ENCODE data around the gene CXorf66.

DNA sequence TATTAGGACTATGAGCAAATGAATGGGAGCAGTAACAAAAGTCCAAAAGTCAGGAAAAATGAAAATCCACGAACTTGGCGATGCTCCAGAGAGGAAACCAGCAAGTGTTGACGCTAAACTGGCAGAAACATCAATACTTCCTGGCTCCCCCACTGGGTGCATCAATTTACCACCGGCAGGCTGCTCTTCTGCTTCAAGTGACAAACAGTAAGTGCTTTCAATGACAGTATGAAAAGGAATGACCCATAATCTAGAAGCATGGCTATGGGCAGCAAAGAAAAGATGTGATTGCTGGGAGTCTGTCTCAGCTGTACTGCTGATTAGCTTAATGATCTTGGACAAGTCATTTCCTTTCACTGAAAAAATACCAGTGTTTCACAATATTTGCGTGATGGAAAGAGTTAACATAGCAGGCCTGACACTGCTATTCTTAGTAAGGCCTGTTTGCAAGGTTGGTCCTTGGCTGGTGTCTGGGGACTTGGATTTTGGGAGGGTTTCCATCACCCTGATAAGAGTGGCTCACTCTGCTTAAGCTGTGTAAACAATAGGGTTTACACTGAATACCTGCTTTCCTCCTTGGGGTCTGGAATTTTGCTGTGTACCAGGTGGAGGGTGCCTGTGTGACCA is 41.1 kb downstream of the CXorf66 start:
- TF ChIP-seq POLR2AphosphoS5 (IDR thresholded peaks at IDR 0.05; ENCODE audit: low read depth, low read length) (no peak), DNMT1 (CRISPR knock-in tag; IDR thresholded peaks at IDR 0.05) (no peak), EP300 (IDR thresholded peaks at IDR 0.05; ENCODE audit: low read depth in 2 of 2, low read length in 2 of 2) (no peak), EP300 (CRISPR knock-in tag; IDR thresholded peaks at IDR 0.05; ENCODE audit: borderline replicate concordance) (no peak), KAT2B (IDR thresholded peaks at IDR 0.05; ENCODE audit: borderline replicate concordance, low read depth, low read length) (no peak), ZNF282 (IDR thresholded peaks at IDR 0.05; ENCODE audit: partially characterized antibody) (no peak), KAT8 (CRISPR knock-in tag; IDR thresholded peaks at IDR 0.05) (no peak), MXI1 (IDR thresholded peaks at IDR 0.05; ENCODE audit: borderline replicate concordance, low read depth, low read length) (no peak)
- TF ChIP-seq, protein P1, sequence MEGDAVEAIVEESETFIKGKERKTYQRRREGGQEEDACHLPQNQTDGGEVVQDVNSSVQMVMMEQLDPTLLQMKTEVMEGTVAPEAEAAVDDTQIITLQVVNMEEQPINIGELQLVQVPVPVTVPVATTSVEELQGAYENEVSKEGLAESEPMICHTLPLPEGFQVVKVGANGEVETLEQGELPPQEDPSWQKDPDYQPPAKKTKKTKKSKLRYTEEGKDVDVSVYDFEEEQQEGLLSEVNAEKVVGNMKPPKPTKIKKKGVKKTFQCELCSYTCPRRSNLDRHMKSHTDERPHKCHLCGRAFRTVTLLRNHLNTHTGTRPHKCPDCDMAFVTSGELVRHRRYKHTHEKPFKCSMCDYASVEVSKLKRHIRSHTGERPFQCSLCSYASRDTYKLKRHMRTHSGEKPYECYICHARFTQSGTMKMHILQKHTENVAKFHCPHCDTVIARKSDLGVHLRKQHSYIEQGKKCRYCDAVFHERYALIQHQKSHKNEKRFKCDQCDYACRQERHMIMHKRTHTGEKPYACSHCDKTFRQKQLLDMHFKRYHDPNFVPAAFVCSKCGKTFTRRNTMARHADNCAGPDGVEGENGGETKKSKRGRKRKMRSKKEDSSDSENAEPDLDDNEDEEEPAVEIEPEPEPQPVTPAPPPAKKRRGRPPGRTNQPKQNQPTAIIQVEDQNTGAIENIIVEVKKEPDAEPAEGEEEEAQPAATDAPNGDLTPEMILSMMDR (CRISPR knock-in tag; IDR thresholded peaks at IDR 0.05): no peak
- TF ChIP-seq, protein P2, sequence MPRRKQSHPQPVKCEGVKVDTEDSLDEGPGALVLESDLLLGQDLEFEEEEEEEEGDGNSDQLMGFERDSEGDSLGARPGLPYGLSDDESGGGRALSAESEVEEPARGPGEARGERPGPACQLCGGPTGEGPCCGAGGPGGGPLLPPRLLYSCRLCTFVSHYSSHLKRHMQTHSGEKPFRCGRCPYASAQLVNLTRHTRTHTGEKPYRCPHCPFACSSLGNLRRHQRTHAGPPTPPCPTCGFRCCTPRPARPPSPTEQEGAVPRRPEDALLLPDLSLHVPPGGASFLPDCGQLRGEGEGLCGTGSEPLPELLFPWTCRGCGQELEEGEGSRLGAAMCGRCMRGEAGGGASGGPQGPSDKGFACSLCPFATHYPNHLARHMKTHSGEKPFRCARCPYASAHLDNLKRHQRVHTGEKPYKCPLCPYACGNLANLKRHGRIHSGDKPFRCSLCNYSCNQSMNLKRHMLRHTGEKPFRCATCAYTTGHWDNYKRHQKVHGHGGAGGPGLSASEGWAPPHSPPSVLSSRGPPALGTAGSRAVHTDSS (CRISPR knock-in tag; conservative IDR thresholded peaks at IDR 0.05): no peak
